Esophagus squamous epithelium (tissue), 5 donors: ENCODE results near the gene C5orf15. TPM values are rescaled to one million over a fixed set of nuclear protein-coding genes. Genes with fewer than 3 reads are reported as not detected.

Experiments
- DNase-seq: peaks from one replicate; lab custom pipeline; 2025; lab: John Stamatoyannopoulos, UW
- H3K27ac ChIP-seq, 4 donors: fragments of 200-600 bp; sonication (generic); one replicate each; pipeline ENCODE4 v1.5.1; 2016 to 2019; ENCODE audit warnings: mild to moderate bottlenecking in 1 of 4
- H3K27me3 ChIP-seq, 4 donors: fragments of 200-600 bp; sonication (generic); 1 replicate in 3 of 4; 2 replicates in 1 of 4; pipeline versions ENCODE4 v1.5.1 to v1.6.0; 2017 to 2021; ENCODE audit warnings: antibody characterized with exemption in 1 of 4
- H3K36me3 ChIP-seq, 3 donors: fragments of 200-600 bp; sonication (generic); one replicate each; pipeline ENCODE4 v1.5.1; 2016 to 2019
- H3K4me1 ChIP-seq, 3 donors: fragments of 200-600 bp; sonication (generic); one replicate each; pipeline ENCODE4 v1.5.1; 2017 to 2019
- H3K4me3 ChIP-seq, 4 donors: fragments of 200-600 bp; sonication (generic); 1 replicate in 3 of 4; 2 replicates in 1 of 4; pipeline ENCODE4 v1.5.1; 2016 to 2019; ENCODE audit warnings: mild to moderate bottlenecking in 2 of 4, moderate library complexity in 1 of 4
- H3K9me3 ChIP-seq, 3 donors: fragments of 200-600 bp; sonication (generic); one replicate each; pipeline ENCODE4 v1.5.1; 2016 to 2019
- POLR2A ChIP-seq, 4 donors: fragments of 450-650 bp; IDR thresholded peaks; one replicate each; pipeline ENCODE4 v1.6.1; 2017; ENCODE audit warnings: antibody characterized with exemption in 4 of 4, mild to moderate bottlenecking in 4 of 4, moderate library complexity in 3 of 4
- WGBS, 2 donors: methylation state at CpG; one replicate each; pipeline ENCODE4 v1.1.5; 2018; 5-methylcytosine and 5-hydroxymethylcytosine counted together
- intact Hi-C: fragments of 100-400 bp; cut with DNase I; formaldehyde crosslinking; loops from one replicate; pipeline ENCODE4 v1.15.0; 2022
- total RNA-seq, 4 donors: library from RNA; depleted of rRNA; stranded (reverse); fragments of >200 nt; gene quantifications; one replicate each; pipeline ENCODE4 v1.1.0, GENCODE V29; 2016
- TF ChIP-seq, protein P1 (sequence below), 6 experiments: fragments of 450-650 bp in 4 of 6; fragments of 200-600 bp in 2 of 6; sonication (generic) in 2 of 6; IDR thresholded peaks; one replicate each; pipeline ENCODE4 v1.5.1; 2016 to 2019; ENCODE audit warnings: antibody characterized with exemption in 6 of 6, mild to moderate bottlenecking in 4 of 6, moderate library complexity in 4 of 6
- donor health status: DM: yes; HTN: yes; CAD: no.

Gene C5orf15
- total RNA-seq, 4 donors from 2014 or later: 16.5 to 38.0 (median 22.0) TPM

DNA sequence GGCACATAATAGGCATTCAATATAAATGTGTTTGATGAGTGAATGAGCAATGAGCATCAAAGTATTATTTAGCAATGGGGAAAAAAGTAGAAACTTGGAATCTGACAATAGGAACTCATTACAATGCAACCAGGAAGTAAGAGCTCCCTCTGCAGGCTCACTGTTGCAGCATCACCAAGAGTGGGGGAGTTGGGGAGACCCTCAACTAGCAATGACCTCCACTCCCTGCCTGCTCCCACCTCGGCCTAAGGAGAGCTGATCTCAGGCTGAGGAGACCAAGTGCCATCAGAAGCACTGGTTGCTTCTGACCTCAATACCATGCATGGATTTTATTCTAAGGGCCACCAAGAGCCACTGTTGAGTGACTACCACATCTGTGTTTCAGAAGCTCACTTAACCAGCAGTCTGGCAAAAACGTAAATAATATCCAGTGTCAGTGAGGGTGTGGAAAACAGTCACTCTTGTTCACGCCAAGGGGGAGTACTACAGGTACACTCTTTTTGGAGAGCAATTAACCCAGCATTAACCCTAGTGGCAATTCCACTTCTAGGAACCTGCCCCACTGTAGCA lies 28.3 kb upstream of the C5orf15 start:
- no peak overlapping the region for H3K4me3 ChIP-seq
- H3K36me3 ChIP-seq: peaks cover 0 to 28% (median 0%) of the 10 kb centered on the region in 3 donors
- no peaks in the 10 kb centered on the region for H3K27me3 ChIP-seq
- peaks cover 15 to 94% (median 56%) of the 10 kb centered on the region in 3 donors for H3K4me1 ChIP-seq
- intact Hi-C loops: no loop called here
- WGBS, 2 donors: 71 to 75% methylated on average over 2 to 3 of the region's 3 CpGs
- no peak overlapping the region for H3K27ac ChIP-seq
- no peaks in the 10 kb centered on the region for H3K9me3 ChIP-seq
- TF ChIP-seq POLR2A (IDR thresholded peaks at IDR 0.05): no peak
- TF ChIP-seq, protein P1, sequence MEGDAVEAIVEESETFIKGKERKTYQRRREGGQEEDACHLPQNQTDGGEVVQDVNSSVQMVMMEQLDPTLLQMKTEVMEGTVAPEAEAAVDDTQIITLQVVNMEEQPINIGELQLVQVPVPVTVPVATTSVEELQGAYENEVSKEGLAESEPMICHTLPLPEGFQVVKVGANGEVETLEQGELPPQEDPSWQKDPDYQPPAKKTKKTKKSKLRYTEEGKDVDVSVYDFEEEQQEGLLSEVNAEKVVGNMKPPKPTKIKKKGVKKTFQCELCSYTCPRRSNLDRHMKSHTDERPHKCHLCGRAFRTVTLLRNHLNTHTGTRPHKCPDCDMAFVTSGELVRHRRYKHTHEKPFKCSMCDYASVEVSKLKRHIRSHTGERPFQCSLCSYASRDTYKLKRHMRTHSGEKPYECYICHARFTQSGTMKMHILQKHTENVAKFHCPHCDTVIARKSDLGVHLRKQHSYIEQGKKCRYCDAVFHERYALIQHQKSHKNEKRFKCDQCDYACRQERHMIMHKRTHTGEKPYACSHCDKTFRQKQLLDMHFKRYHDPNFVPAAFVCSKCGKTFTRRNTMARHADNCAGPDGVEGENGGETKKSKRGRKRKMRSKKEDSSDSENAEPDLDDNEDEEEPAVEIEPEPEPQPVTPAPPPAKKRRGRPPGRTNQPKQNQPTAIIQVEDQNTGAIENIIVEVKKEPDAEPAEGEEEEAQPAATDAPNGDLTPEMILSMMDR (IDR thresholded peaks at IDR 0.05): peak in 2 of 6 experiments; percentile 30 to 35
- DNase-seq: no peak

DNA sequence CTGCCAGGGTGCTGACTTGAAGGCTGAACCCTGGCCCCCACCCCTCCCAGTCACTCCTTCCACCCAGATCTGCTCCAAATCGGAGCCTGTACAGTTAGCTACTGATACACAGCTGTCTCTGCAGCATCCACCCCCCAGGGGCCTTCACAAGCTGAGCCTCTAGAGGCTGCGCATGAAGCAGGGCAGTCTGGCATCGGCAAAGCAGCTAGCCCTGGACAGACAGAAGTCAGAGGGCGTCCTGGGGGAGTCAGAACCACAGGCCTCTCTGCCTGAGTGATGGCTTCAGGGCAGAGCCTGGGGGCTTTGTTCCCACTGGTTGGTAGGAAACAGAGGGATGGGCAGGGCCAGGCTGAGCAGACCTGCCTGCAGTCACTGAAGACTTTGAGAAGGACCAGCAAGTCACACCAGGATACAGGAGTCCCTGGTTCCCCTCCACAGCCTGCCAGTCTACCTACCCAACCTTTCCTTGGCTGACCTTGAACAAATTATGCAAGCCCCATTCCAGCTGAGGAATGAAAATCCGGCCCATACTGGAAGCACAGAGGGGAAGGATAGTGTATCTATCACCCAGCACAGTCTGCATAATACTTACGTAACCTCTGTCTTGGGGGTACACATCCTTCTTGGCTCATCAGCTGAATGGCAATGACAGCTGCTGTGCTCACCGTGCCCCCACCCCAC lies 27.6 kb upstream of the C5orf15 start:
- Histone ChIP-seq H3K36me3 (peaks cover 0 to 28% (median 1%) of the 10 kb centered on the region in 3 donors), H3K4me3 (no peak overlapping the region), H3K4me1 (peaks cover 15 to 87% (median 55%) of the 10 kb centered on the region in 3 donors), H3K27ac (no peak overlapping the region), H3K27me3 (no peaks in the 10 kb centered on the region), H3K9me3 (no peaks in the 10 kb centered on the region)
- DNase-seq: no peak
- intact Hi-C loops: no loop called here
- 39 to 69% methylated on average over 2 to 3 of the region's 7 CpGs for WGBS, 2 donors
- TF ChIP-seq, protein P1 (IDR thresholded peaks at IDR 0.05): no peak
- TF ChIP-seq POLR2A (IDR thresholded peaks at IDR 0.05): no peak

DNA sequence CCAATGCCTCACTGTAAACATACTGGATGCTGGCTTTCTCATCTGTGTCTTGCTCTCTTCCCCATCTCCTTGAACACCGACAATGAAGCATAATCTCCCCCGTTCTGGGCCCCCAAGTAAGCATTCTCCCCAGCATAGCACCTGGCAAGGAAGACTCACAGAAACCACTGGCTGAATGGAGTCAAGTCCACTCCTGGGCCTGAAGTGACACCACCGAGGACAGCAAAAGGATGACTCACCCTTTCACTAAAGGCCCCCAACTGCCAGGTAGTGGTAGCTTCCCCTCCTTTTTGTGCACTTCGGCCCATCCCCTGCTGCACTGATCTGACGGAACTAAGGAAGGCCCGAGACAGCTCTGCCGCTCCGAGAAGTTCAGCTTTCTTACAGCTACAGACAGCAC lies 26.9 kb upstream of the C5orf15 start:
- Histone ChIP-seq H3K27me3 (no peaks in the 10 kb centered on the region), H3K27ac (no peak overlapping the region), H3K36me3 (peaks cover 7 to 28% (median 8%) of the 10 kb centered on the region in 3 donors), H3K4me1 (peaks cover 15 to 80% (median 51%) of the 10 kb centered on the region in 3 donors), H3K4me3 (no peak overlapping the region), H3K9me3 (no peaks in the 10 kb centered on the region)
- TF ChIP-seq POLR2A (IDR thresholded peaks at IDR 0.05): no peak
- TF ChIP-seq, protein P1 (IDR thresholded peaks at IDR 0.05): no peak
- 68 to 71% methylated on average over 8 of the region's 8 CpGs for whole genome bisulfite sequencing, 2 donors
- intact Hi-C loops: no loop called here
- no peak for DNase-seq

DNA sequence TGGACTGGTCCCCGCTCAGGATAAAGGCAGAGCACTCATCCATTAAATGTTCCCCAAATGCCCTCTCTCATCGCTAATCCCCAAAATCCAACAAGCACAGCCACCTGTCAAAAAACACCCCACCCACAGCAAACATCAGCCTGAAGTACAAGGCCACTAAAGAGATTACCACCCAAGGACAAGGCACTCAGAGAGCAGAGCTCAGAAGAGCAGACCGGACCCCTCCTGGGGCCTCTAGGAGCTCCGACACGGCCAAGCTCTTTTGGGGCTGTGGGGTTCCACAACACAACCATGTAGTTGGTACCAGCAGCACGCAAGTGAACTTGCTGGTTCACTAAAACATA lies 26.5 kb upstream of the C5orf15 start:
- 80 to 82% methylated on average over 1 to 6 of the region's 6 CpGs for WGBS, 2 donors
- TF ChIP-seq, protein P1 (IDR thresholded peaks at IDR 0.05): no peak
- TF ChIP-seq POLR2A (IDR thresholded peaks at IDR 0.05): no peak
- no peak overlapping the region for H3K27ac ChIP-seq

DNA sequence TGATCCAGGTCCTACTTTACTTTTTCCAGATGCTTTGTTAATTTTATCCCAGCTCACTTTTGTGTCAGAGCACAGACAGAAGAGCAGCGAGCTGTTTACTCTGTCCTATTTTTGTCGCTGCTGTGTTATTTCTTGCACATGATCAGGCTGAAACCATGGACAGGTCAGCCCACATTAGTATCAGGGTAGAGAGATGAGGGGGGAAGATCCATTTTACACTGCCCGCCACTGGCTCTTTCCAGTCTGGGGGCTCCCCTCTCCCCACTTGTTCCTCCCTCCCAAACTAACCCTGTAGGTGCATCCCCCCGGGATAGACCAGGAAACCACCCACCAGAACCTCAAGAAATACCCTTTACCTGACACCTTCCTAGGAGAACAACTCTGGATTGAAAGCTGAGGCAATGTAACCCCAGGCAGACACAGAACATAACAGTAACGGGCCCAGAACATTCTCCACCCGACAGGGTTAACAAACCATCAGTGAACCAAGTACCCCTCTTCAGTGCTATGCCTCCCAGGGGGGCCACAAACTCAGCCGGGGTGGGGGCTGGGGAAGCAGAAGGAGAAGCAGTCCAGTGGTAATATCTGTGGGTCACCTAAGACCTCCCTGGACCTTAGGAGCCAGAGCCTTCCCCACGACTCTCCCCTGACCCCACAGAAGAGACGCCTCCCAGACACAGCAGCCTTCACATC lies 26.0 kb upstream of the C5orf15 start:
- peaks cover 11 to 31% (median 16%) of the 10 kb centered on the region in 3 donors for H3K36me3 ChIP-seq
- no peak for DNase-seq
- H3K4me1 ChIP-seq: peaks cover 15 to 71% (median 42%) of the 10 kb centered on the region in 3 donors
- intact Hi-C loops: no loop called here
- H3K27me3 ChIP-seq: no peaks in the 10 kb centered on the region
- no peaks in the 10 kb centered on the region for H3K9me3 ChIP-seq
- WGBS, 2 donors: 65 to 81% methylated on average over 5 to 8 of the region's 9 CpGs
- TF ChIP-seq, protein P1 (IDR thresholded peaks at IDR 0.05): no peak
- no peak for TF ChIP-seq POLR2A (IDR thresholded peaks at IDR 0.05)
- no peak overlapping the region for H3K4me3 ChIP-seq
- no peak overlapping the region for H3K27ac ChIP-seq

More for the DNA sequence above, 26.5 kb upstream of the C5orf15 start:
- no peak overlapping the region for H3K4me3 ChIP-seq
- no peaks in the 10 kb centered on the region for H3K9me3 ChIP-seq
- H3K36me3 ChIP-seq: peaks cover 10 to 28% (median 11%) of the 10 kb centered on the region in 3 donors
- H3K27me3 ChIP-seq: no peaks in the 10 kb centered on the region
- no peak for DNase-seq
- peaks cover 15 to 76% (median 48%) of the 10 kb centered on the region in 3 donors for H3K4me1 ChIP-seq
- intact Hi-C loops: no loop called here
